Loucy (cell line): ENCODE measurements around the gene GCAT.

Experiments used
- H2AFZ ChIP-seq: fragments of 200-600 bp; sonication (generic); 2 replicates; pipeline ENCODE4 v1.6.0; 2016; ENCODE audit warnings: antibody characterized with exemption, mild to moderate bottlenecking, low read length, moderate library complexity
- H3F3A ChIP-seq: fragments of 200-600 bp; 2 replicates; pipeline ENCODE4 v1.6.0; 2016; ENCODE audit warnings: antibody characterized with exemption, low read depth, mild to moderate bottlenecking
- H3K27me3 ChIP-seq: fragments of 200-600 bp; sonication (generic); 2 replicates; pipeline ENCODE4 v1.6.1; 2014; ENCODE audit warnings: low read length, mild to moderate bottlenecking; ENCODE audit not compliant: insufficient read depth, poor library complexity, severe bottlenecking
- H3K36me3 ChIP-seq: fragments of 200-600 bp; sonication (generic); 2 replicates; pipeline ENCODE4 v1.6.1; 2016; ENCODE audit warnings: low read length; ENCODE audit not compliant: insufficient read depth
- H3K4me1 ChIP-seq: fragments of 200-600 bp; sonication (generic); 2 replicates; pipeline ENCODE4 v1.5.1; 2014; ENCODE audit warnings: low read length, mild to moderate bottlenecking; ENCODE audit not compliant: insufficient read depth, poor library complexity, severe bottlenecking
- H3K4me2 ChIP-seq: fragments of 200-600 bp; sonication (generic); 2 replicates; pipeline ENCODE4 v1.6.0; 2014; ENCODE audit warnings: antibody characterized with exemption, low read length, low read depth, mild to moderate bottlenecking; ENCODE audit not compliant: poor library complexity, severe bottlenecking
- H3K4me3 ChIP-seq: fragments of 200-600 bp; sonication (generic); 2 replicates; pipeline ENCODE4 v1.5.1; 2014; ENCODE audit warnings: low read length, mild to moderate bottlenecking, mixed read lengths; ENCODE audit not compliant: poor library complexity, severe bottlenecking
- H3K79me2 ChIP-seq: fragments of 200-600 bp; sonication (generic); 2 replicates; pipeline ENCODE4 v1.6.1; 2014; ENCODE audit warnings: low read length; ENCODE audit not compliant: insufficient read depth
- H3K9ac ChIP-seq: fragments of 200-600 bp; sonication (generic); 2 replicates; pipeline ENCODE4 v1.6.0; 2014; ENCODE audit warnings: mild to moderate bottlenecking, low read depth, low read length, moderate library complexity; ENCODE audit not compliant: poor library complexity, severe bottlenecking
- H3K9me2 ChIP-seq: fragments of 200-600 bp; sonication (generic); replicated peaks from 2 replicates; pipeline ENCODE4 v1.6.1; 2016; ENCODE audit warnings: low read depth, low read length, mixed read lengths
- H3K9me3 ChIP-seq: fragments of 200-600 bp; sonication (generic); 2 replicates; pipeline ENCODE4 v1.6.1; 2014; ENCODE audit warnings: mild to moderate bottlenecking, antibody characterized with exemption, low read length, low read depth; ENCODE audit not compliant: insufficient read depth
- H4K20me1 ChIP-seq: fragments of 200-600 bp; sonication (generic); 2 replicates; pipeline ENCODE4 v1.6.0; 2014; ENCODE audit warnings: antibody characterized with exemption, low read length, mild to moderate bottlenecking; ENCODE audit not compliant: insufficient read depth, poor library complexity, severe bottlenecking
- EZH2phosphoT487 ChIP-seq: fragments of 200-600 bp; IDR thresholded peaks from 2 replicates; pipeline ENCODE4 v1.6.1; 2018; ENCODE audit warnings: antibody characterized with exemption, mild to moderate bottlenecking, moderate library complexity, borderline replicate concordance
- TF ChIP-seq, protein P1 (sequence below): fragments of 200-600 bp; sonication (generic); conservative IDR thresholded peaks from 2 replicates; pipeline ENCODE4 v1.5.1; 2014; ENCODE audit warnings: mild to moderate bottlenecking, antibody characterized with exemption, low read length

The GCAT gene

DNA sequence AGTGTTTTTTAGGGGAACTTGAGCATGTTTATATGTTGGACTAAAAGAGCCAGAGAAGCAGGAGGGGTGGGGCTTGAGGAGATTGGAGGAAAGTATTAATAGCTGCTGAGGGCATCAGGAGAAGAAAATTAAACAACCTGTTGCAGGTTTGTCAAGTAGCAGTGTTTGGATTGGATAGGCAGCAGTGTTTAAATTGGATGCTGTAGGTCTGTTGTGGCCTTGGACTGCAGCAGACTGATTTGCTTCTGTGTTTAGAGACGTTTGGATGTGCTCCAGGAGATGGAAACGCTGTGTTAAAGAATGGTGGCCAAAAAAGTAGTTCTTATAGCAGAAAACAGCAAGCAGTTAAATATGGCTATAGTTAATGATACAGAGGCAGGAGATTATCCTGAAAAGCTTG, 47.2 kb downstream of the GCAT start:
- H2AFZ ChIP-seq: no peak overlapping the region
- peaks cover 68% of the 10 kb centered on the region for H3K79me2 ChIP-seq
- H3K4me3 ChIP-seq: no peak overlapping the region
- H4K20me1 ChIP-seq: peaks cover 40% of the 10 kb centered on the region
- no peaks in the 10 kb centered on the region for H3K27me3 ChIP-seq
- H3K9me2 ChIP-seq: no peaks in the 10 kb centered on the region
- TF ChIP-seq, protein P1, sequence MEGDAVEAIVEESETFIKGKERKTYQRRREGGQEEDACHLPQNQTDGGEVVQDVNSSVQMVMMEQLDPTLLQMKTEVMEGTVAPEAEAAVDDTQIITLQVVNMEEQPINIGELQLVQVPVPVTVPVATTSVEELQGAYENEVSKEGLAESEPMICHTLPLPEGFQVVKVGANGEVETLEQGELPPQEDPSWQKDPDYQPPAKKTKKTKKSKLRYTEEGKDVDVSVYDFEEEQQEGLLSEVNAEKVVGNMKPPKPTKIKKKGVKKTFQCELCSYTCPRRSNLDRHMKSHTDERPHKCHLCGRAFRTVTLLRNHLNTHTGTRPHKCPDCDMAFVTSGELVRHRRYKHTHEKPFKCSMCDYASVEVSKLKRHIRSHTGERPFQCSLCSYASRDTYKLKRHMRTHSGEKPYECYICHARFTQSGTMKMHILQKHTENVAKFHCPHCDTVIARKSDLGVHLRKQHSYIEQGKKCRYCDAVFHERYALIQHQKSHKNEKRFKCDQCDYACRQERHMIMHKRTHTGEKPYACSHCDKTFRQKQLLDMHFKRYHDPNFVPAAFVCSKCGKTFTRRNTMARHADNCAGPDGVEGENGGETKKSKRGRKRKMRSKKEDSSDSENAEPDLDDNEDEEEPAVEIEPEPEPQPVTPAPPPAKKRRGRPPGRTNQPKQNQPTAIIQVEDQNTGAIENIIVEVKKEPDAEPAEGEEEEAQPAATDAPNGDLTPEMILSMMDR: no peak
- TF ChIP-seq EZH2phosphoT487: no peak
- no peaks in the 10 kb centered on the region for H3F3A ChIP-seq
- H3K4me1 ChIP-seq: peaks cover 29% of the 10 kb centered on the region
- H3K4me2 ChIP-seq: peak overlapping the region; percentile 26
- no peaks in the 10 kb centered on the region for H3K9me3 ChIP-seq
- H3K9ac ChIP-seq: no peak overlapping the region
- peaks cover 58% of the 10 kb centered on the region for H3K36me3 ChIP-seq

DNA sequence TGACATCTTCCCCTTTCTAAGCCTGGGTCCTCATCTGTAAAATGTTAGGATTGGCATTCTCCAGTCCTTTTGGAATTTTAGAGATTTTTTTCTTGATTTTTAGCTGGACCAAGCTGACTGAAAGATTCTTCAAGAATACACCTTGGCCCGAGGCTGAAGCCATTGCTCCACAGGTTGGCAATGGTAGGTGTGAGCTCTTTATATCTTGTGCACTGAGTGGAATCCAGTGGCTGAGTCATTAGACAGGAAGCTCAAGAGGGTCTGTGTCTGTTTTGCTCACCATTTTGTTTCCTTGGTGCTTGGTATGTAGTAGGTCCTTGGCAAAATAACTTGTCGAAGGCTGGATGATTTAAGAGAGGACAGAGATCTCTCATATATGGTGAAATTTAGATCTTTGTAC, 47.7 kb downstream of the GCAT start:
- Histone ChIP-seq H3K9ac (no peak overlapping the region), H3K4me3 (no peak overlapping the region), H3K4me1 (peaks cover 23% of the 10 kb centered on the region), H3K9me3 (no peaks in the 10 kb centered on the region), H3K36me3 (peaks cover 62% of the 10 kb centered on the region), H3K4me2 (no peak overlapping the region), H3F3A (no peaks in the 10 kb centered on the region), H3K27me3 (no peaks in the 10 kb centered on the region), H3K9me2 (no peaks in the 10 kb centered on the region), H3K79me2 (peaks cover 63% of the 10 kb centered on the region), H4K20me1 (peaks cover 35% of the 10 kb centered on the region), H2AFZ (no peak overlapping the region)
- TF ChIP-seq EZH2phosphoT487: no peak
- TF ChIP-seq, protein P1: no peak

DNA sequence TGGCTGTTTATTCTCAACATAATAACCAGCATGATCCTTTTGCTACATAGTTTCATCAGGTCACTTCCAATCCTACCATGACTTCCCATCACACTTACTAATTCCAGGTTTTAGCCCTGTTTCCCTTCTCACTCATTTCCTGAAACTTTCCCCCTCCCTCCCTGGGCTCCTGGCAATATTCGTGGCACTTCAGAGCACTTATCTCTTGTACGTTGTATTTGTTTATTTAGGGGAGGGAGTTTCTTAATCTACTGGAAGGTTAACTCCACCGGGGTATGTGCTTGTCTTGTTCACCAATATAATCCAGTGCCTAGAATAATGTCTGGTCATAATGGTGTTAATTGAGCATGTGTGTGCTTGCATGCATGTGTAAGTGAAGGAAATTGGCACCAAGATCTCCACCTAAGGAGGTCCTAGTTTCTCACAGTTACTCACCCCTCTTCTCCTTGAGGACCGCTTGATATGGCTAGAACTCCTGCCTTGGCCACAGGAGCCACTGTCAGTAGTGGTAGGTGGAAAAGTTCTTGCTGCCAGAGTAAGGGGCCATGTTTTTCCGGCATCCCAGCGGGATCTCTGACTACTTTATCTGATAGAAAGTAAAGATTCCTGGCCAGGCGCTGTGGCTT, 53.2 kb downstream of the GCAT start:
- no peak overlapping the region for H3K4me2 ChIP-seq
- no peaks in the 10 kb centered on the region for H3K9me2 ChIP-seq
- H3K9me3 ChIP-seq: no peaks in the 10 kb centered on the region
- H3K27me3 ChIP-seq: no peaks in the 10 kb centered on the region
- H3F3A ChIP-seq: no peaks in the 10 kb centered on the region
- no peak overlapping the region for H2AFZ ChIP-seq
- H3K79me2 ChIP-seq: peaks cover 20% of the 10 kb centered on the region; the same call in 1 of the 2 replicates
- H3K4me1 ChIP-seq: no peaks in the 10 kb centered on the region
- TF ChIP-seq EZH2phosphoT487: no peak
- H4K20me1 ChIP-seq: peaks cover 7% of the 10 kb centered on the region
- peaks cover 78% of the 10 kb centered on the region for H3K36me3 ChIP-seq
- no peak overlapping the region for H3K4me3 ChIP-seq
- H3K9ac ChIP-seq: no peak overlapping the region
